ENCODE measurements around the gene CXCL6.

CXCL6 gene

GRCh38 chr4:73800206-73800605 lies 36.3 kb upstream of the CXCL6 start:
- H3F3A ChIP-seq (ENCODE audit: low read depth) = no peaks in the 10 kb centered on the region
- H4K20me1 ChIP-seq (ENCODE audit: insufficient read depth, low read length, poor library complexity, severe bottlenecking) = no peaks in the 10 kb centered on the region
- no peak overlapping the region for H3K9ac ChIP-seq (ENCODE audit: low read depth, low read length, poor library complexity, severe bottlenecking)
- H2AFZ ChIP-seq (ENCODE audit: low read length) = no peak overlapping the region
- peaks cover 5% of the 10 kb centered on the region for H3K4me1 ChIP-seq (ENCODE audit: insufficient read depth, low read length, poor library complexity, severe bottlenecking)
- H3K27me3 ChIP-seq (ENCODE audit: insufficient read depth, low read length, poor library complexity, severe bottlenecking) = no peaks in the 10 kb centered on the region
- TF ChIP-seq EZH2phosphoT487 (IDR thresholded peaks at IDR 0.05; ENCODE audit: borderline replicate concordance) = no peak
- no peak for TF ChIP-seq CTCF (conservative IDR thresholded peaks at IDR 0.05; ENCODE audit: low read length)
- no peaks in the 10 kb centered on the region for H3K9me3 ChIP-seq (ENCODE audit: insufficient read depth, low read depth, low read length)
- no peaks in the 10 kb centered on the region for H3K36me3 ChIP-seq (ENCODE audit: insufficient read depth, low read length)
- H3K4me3 ChIP-seq (ENCODE audit: low read length, poor library complexity, severe bottlenecking) = no peak overlapping the region
- H3K79me2 ChIP-seq (ENCODE audit: insufficient read depth, low read length) = no peaks in the 10 kb centered on the region
- H3K4me2 ChIP-seq (ENCODE audit: low read depth, low read length, poor library complexity, severe bottlenecking) = no peak overlapping the region
- H3K9me2 ChIP-seq (replicated peaks; ENCODE audit: low read depth, low read length) = no peaks in the 10 kb centered on the region

- no peaks in the 10 kb centered on the region for H3K36me3 ChIP-seq (ENCODE audit: insufficient read depth, low read length)
- no peak overlapping the region for H3K4me3 ChIP-seq (ENCODE audit: low read length, poor library complexity, severe bottlenecking)
- no peaks in the 10 kb centered on the region for H4K20me1 ChIP-seq (ENCODE audit: insufficient read depth, low read length, poor library complexity, severe bottlenecking)
- no peak overlapping the region for H2AFZ ChIP-seq (ENCODE audit: low read length)
- no peaks in the 10 kb centered on the region for H3F3A ChIP-seq (ENCODE audit: low read depth)
- no peak overlapping the region for H3K4me2 ChIP-seq (ENCODE audit: low read depth, low read length, poor library complexity, severe bottlenecking)
- no peak overlapping the region for H3K9ac ChIP-seq (ENCODE audit: low read depth, low read length, poor library complexity, severe bottlenecking)
- no peaks in the 10 kb centered on the region for H3K79me2 ChIP-seq (ENCODE audit: insufficient read depth, low read length)
- no peak for TF ChIP-seq CTCF (conservative IDR thresholded peaks at IDR 0.05; ENCODE audit: low read length)
- TF ChIP-seq EZH2phosphoT487 (IDR thresholded peaks at IDR 0.05; ENCODE audit: borderline replicate concordance) = no peak
- H3K9me2 ChIP-seq (replicated peaks; ENCODE audit: low read depth, low read length) = no peaks in the 10 kb centered on the region
- H3K4me1 ChIP-seq (ENCODE audit: insufficient read depth, low read length, poor library complexity, severe bottlenecking) = peaks cover 5% of the 10 kb centered on the region
- no peaks in the 10 kb centered on the region for H3K27me3 ChIP-seq (ENCODE audit: insufficient read depth, low read length, poor library complexity, severe bottlenecking)
- no peaks in the 10 kb centered on the region for H3K9me3 ChIP-seq (ENCODE audit: insufficient read depth, low read depth, low read length)
These were observed 34.8 kb upstream of the CXCL6 start for GRCh38 chr4:73801692-73802091.

GRCh38 chr4:73803213-73803612 lies 33.3 kb upstream of the CXCL6 start:
- Histone ChIP-seq H3K27me3 (ENCODE audit: insufficient read depth, low read length, poor library complexity, severe bottlenecking) (no peaks in the 10 kb centered on the region), H2AFZ (ENCODE audit: low read length) (peak overlapping the region; percentile 51; the same call in 1 of the 2 replicates), H3K36me3 (ENCODE audit: insufficient read depth, low read length) (no peaks in the 10 kb centered on the region), H3K9ac (ENCODE audit: low read depth, low read length, poor library complexity, severe bottlenecking) (no peak overlapping the region), H3F3A (ENCODE audit: low read depth) (no peaks in the 10 kb centered on the region), H3K4me3 (ENCODE audit: low read length, poor library complexity, severe bottlenecking) (no peak overlapping the region), H3K79me2 (ENCODE audit: insufficient read depth, low read length) (no peaks in the 10 kb centered on the region), H3K4me1 (ENCODE audit: insufficient read depth, low read length, poor library complexity, severe bottlenecking) (peaks cover 5% of the 10 kb centered on the region), H3K9me2 (replicated peaks; ENCODE audit: low read depth, low read length) (no peaks in the 10 kb centered on the region), H3K4me2 (ENCODE audit: low read depth, low read length, poor library complexity, severe bottlenecking) (no peak overlapping the region), H3K9me3 (ENCODE audit: insufficient read depth, low read depth, low read length) (no peaks in the 10 kb centered on the region), H4K20me1 (ENCODE audit: insufficient read depth, low read length, poor library complexity, severe bottlenecking) (no peaks in the 10 kb centered on the region)
- TF ChIP-seq EZH2phosphoT487 (IDR thresholded peaks at IDR 0.05; ENCODE audit: borderline replicate concordance) (no peak), CTCF (conservative IDR thresholded peaks at IDR 0.05; ENCODE audit: low read length) (no peak; the same call in 1 of the 2 replicates)
